ENCODE measurements around the gene TMEM101.

Gene TMEM101

DNA sequence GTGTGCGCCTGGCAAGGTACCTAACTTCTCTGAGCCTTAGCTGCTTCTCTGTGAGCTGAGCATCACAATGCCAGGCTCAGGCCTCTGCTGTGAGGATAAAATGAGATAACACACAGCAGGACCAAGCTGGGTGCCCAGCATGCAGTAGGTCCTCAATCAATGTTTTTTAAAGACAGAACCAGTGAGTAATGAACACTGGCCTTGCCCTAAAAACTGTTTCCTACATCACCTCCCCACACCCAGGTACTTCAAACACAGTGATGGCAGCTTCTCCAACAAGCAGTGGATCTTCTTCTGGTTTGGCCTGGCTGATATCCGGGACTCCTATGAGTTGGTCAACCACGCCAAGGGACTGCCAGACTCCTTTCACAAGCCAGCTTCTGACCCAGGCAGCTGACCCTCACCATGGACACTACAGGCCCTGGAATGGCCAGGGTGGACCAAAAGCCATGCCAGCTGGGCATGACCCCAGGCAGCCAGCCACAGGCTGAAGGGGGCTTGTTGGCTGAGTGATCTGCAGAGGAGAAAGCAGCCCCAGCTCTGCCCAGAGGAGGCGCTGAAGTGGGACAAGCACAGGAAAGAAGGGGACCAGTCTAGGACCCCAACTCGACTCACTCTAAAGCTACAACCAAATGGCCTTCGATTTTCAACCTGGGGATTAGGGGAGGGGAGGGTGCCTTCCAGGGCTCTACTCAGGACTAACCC is 6.4 kb downstream of the TMEM101 start:
- TF ChIP-seq FOXP2 (optimal IDR thresholded peaks at IDR 0.05; ENCODE audit: borderline replicate concordance, extremely low read depth, extremely low read length, insufficient read depth): no peak
- no peak for TF ChIP-seq TAF1 (IDR thresholded peaks at IDR 0.05; ENCODE audit: borderline replicate concordance, insufficient read depth, low read length)
- no peak for TF ChIP-seq POLR2AphosphoS5 (IDR thresholded peaks at IDR 0.05; ENCODE audit: low read depth, low read length)
- TF ChIP-seq REST (IDR thresholded peaks at IDR 0.05; ENCODE audit: insufficient read depth in 1 of 2, low read depth in 2 of 2, low read length in 2 of 2): no peak
- no peak for TF ChIP-seq SIN3A (IDR thresholded peaks at IDR 0.05; ENCODE audit: borderline replicate concordance, insufficient read depth, low read length)

- TF ChIP-seq FOXP2 (optimal IDR thresholded peaks at IDR 0.05; ENCODE audit: borderline replicate concordance, extremely low read depth, extremely low read length, insufficient read depth) (no peak), POLR2AphosphoS5 (IDR thresholded peaks at IDR 0.05; ENCODE audit: low read depth, low read length) (no peak; the same call in none of the 2 replicates), TAF1 (IDR thresholded peaks at IDR 0.05; ENCODE audit: borderline replicate concordance, insufficient read depth, low read length) (0 out of 2 replicates have a peak, but pooled peaks have one; percentile 11), REST (IDR thresholded peaks at IDR 0.05; ENCODE audit: insufficient read depth in 1 of 2, low read depth in 2 of 2, low read length in 2 of 2) (no peak), SIN3A (IDR thresholded peaks at IDR 0.05; ENCODE audit: borderline replicate concordance, insufficient read depth, low read length) (no peak)
Observed at GRCh38 chr17:44007346-44008204, 7.2 kb downstream of the TMEM101 start.

GRCh38 chr17:44006598-44007345 is 8.0 kb downstream of the TMEM101 start:
- TF ChIP-seq REST (IDR thresholded peaks at IDR 0.05; ENCODE audit: insufficient read depth in 1 of 2, low read depth in 2 of 2, low read length in 2 of 2): no peak
- no peak for TF ChIP-seq TAF1 (IDR thresholded peaks at IDR 0.05; ENCODE audit: borderline replicate concordance, insufficient read depth, low read length)
- peak; percentile 69; the same call in 1 of the 2 replicates for TF ChIP-seq SIN3A (IDR thresholded peaks at IDR 0.05; ENCODE audit: borderline replicate concordance, insufficient read depth, low read length)
- peak; percentile 38 for TF ChIP-seq FOXP2 (optimal IDR thresholded peaks at IDR 0.05; ENCODE audit: borderline replicate concordance, extremely low read depth, extremely low read length, insufficient read depth)
- peak; percentile 26; the same call in 1 of the 2 replicates for TF ChIP-seq POLR2AphosphoS5 (IDR thresholded peaks at IDR 0.05; ENCODE audit: low read depth, low read length)

GRCh38 chr17:44006272-44006597 is 8.5 kb downstream of the TMEM101 start:
- TF ChIP-seq TAF1 (IDR thresholded peaks at IDR 0.05; ENCODE audit: borderline replicate concordance, insufficient read depth, low read length): no peak
- TF ChIP-seq REST (IDR thresholded peaks at IDR 0.05; ENCODE audit: insufficient read depth in 1 of 2, low read depth in 2 of 2, low read length in 2 of 2): no peak
- TF ChIP-seq FOXP2 (optimal IDR thresholded peaks at IDR 0.05; ENCODE audit: borderline replicate concordance, extremely low read depth, extremely low read length, insufficient read depth): no peak
- no peak for TF ChIP-seq POLR2AphosphoS5 (IDR thresholded peaks at IDR 0.05; ENCODE audit: low read depth, low read length)
